ENCODE results near the gene NHS. TPM values are rescaled to one million over a fixed set of nuclear protein-coding genes. Genes with fewer than 3 reads are reported as not detected.

Gene NHS
- total and polyA plus RNA-seq, 7 donors: 0.04 to 1.3 (median 0.22) TPM

GRCh38 chrX:17390419-17390850, 15.4 kb downstream of the NHS start:
- no peaks in the 10 kb centered on the region for H3K36me3 ChIP-seq (ENCODE audit: insufficient read depth in 1 of 2, low read depth in 1 of 2)
- H3K4me3 ChIP-seq: no peak overlapping the region
- no peaks in the 10 kb centered on the region for H3K9me3 ChIP-seq
- H3K4me1 ChIP-seq: no peaks in the 10 kb centered on the region
- no peak for DNase-seq
- no peak overlapping the region for H3K27ac ChIP-seq
- H3K27me3 ChIP-seq (ENCODE audit: insufficient read depth in 3 of 3, low read length in 2 of 3): peaks cover 0 to 11% (median 0%) of the 10 kb centered on the region in 3 donors
- TF ChIP-seq CTCF (IDR thresholded peaks at IDR 0.05): no peak
- intact Hi-C loops (cut with DNase I): no loop called here
- WGBS, 3 donors: 36 to 45% (median 41%) methylated on average over 5 of the region's 5 CpGs
- peak in 3 of 4 donors; percentile 30 to 51 (median 47) for ATAC-seq

DNA sequence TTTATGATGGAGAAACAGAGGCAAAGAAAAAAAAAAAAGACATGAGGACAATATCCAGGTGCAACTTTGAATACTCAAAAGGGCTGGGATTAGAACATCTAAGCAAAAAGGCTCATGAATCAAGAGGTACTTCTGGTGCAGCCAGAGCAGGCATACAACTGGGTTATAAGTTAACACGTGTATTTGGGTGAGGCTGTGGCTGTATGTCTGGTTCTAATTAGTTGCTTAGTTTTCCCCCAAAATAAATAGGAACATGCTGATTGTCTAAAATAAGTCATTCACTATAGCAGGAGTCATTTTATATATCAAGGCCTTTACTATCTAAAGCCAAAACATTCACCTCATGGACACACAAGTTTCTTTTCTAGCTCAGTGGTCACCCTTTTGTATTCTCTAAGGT, 20.2 kb downstream of the NHS start:
- Histone ChIP-seq H3K27ac (no peak overlapping the region), H3K36me3 (ENCODE audit: insufficient read depth in 1 of 2, low read depth in 1 of 2) (no peaks in the 10 kb centered on the region), H3K4me3 (no peak overlapping the region), H3K9me3 (peaks cover 8% of the 10 kb centered on the region), H3K4me1 (no peaks in the 10 kb centered on the region), H3K27me3 (ENCODE audit: insufficient read depth in 3 of 3, low read length in 2 of 3) (no peaks in the 10 kb centered on the region)
- WGBS, 3 donors: 61 to 93% (median 81%) methylated on average over 1 of the region's 1 CpG
- intact Hi-C loops (cut with DNase I): no loop called here
- TF ChIP-seq CTCF (IDR thresholded peaks at IDR 0.05): no peak
- ATAC-seq: no peak
- no peak for DNase-seq

GRCh38 chrX:17397074-17397473, 22.1 kb downstream of the NHS start:
- no peak for TF ChIP-seq CTCF (IDR thresholded peaks at IDR 0.05)
- 68 to 96% (median 71%) methylated on average over 2 of the region's 2 CpGs for WGBS, 3 donors
- DNase-seq: no peak
- no peak overlapping the region for H3K27ac ChIP-seq
- peaks cover 8% of the 10 kb centered on the region for H3K9me3 ChIP-seq
- no peak for ATAC-seq
- no peak overlapping the region for H3K4me3 ChIP-seq
- H3K36me3 ChIP-seq (ENCODE audit: insufficient read depth in 1 of 2, low read depth in 1 of 2): no peaks in the 10 kb centered on the region
- H3K27me3 ChIP-seq (ENCODE audit: insufficient read depth in 3 of 3, low read length in 2 of 3): no peaks in the 10 kb centered on the region
- H3K4me1 ChIP-seq: no peaks in the 10 kb centered on the region
- intact Hi-C loops (cut with DNase I): no loop called here

DNA sequence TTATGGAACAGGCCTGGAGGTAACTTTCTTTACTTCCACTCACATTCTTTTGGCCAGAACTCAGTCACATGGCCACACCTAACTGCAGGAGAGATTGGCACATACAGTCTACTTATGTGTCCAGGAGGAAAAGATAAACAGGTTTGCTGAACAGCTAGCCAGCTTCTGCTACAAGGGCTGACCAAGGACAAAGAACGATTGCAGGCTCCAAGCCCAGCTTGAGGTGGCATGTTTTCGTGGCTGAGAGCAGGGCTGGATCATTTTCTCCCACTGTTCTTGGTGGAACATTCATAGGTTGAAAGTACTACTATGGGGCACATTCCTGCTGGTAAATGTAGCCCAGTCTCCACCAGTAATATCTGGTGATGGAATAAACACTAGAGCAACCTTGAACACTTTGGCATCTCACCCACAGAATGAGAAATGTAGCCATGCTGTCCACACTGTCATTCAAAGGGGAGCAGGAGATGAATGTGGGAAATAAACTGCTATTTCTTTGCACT, 28.2 kb downstream of the NHS start:
- H3K27me3 ChIP-seq (ENCODE audit: insufficient read depth in 3 of 3, low read length in 2 of 3): no peaks in the 10 kb centered on the region
- H3K4me1 ChIP-seq: no peaks in the 10 kb centered on the region
- 17 to 38% (median 33%) methylated on average over 2 of the region's 2 CpGs for WGBS, 3 donors
- intact Hi-C loops (cut with DNase I): no loop called here
- no peaks in the 10 kb centered on the region for H3K36me3 ChIP-seq (ENCODE audit: insufficient read depth in 1 of 2, low read depth in 1 of 2)
- TF ChIP-seq CTCF (IDR thresholded peaks at IDR 0.05): no peak
- no peak overlapping the region for H3K27ac ChIP-seq
- peaks cover 5% of the 10 kb centered on the region for H3K9me3 ChIP-seq
- no peak for DNase-seq
- H3K4me3 ChIP-seq: no peak overlapping the region
- ATAC-seq: no peak

- Histone ChIP-seq H3K36me3 (ENCODE audit: insufficient read depth in 1 of 2, low read depth in 1 of 2) (no peaks in the 10 kb centered on the region), H3K9me3 (peaks cover 3% of the 10 kb centered on the region), H3K4me1 (no peaks in the 10 kb centered on the region), H3K27me3 (ENCODE audit: insufficient read depth in 3 of 3, low read length in 2 of 3) (no peaks in the 10 kb centered on the region), H3K27ac (no peak overlapping the region), H3K4me3 (no peak overlapping the region)
- 56 to 73% (median 70%) methylated on average over 3 of the region's 3 CpGs for whole genome bisulfite sequencing, 3 donors
- intact Hi-C loops (cut with DNase I): no loop called here
- DNase-seq (no peak), ATAC-seq (no peak)
- no peak for TF ChIP-seq CTCF (IDR thresholded peaks at IDR 0.05)
Measured at GRCh38 chrX:17403972-17404371, 29.0 kb downstream of the NHS start.

All from psoas muscle (tissue), 8 donors.